ENCODE data around the gene EXTL1.

Gene EXTL1

GRCh38 chr1:26044414-26044813 is 22.8 kb downstream of the EXTL1 start:
- DNase-seq (ENCODE audit: low read depth), result no peak

GRCh38 chr1:26044971-26045721 is 23.6 kb downstream of the EXTL1 start:
- DNase-seq (ENCODE audit: low read depth), result no peak

GRCh38 chr1:26045722-26046245 is 24.2 kb downstream of the EXTL1 start, which contains the start of gene SLC30A2:
TSS of gene SLC30A2 (minus strand) at chr1:26046118. CDS start at chr1:26045896, 222 bp downstream.
- no peak for DNase-seq (ENCODE audit: low read depth)

GRCh38 chr1:26046246-26047095 is 24.9 kb downstream of the EXTL1 start:
- no peak for DNase-seq (ENCODE audit: low read depth)

GRCh38 chr1:26047278-26047874 is 25.8 kb downstream of the EXTL1 start:
- no peak for DNase-seq (ENCODE audit: low read depth)

- DNase-seq (ENCODE audit: low read depth), result peak; percentile 19
Observed at GRCh38 chr1:26049531-26050247, 28.1 kb downstream of the EXTL1 start.

GRCh38 chr1:26050248-26050640 is 28.7 kb downstream of the EXTL1 start:
- DNase-seq (ENCODE audit: low read depth), result no peak

- no peak for DNase-seq (ENCODE audit: low read depth)
Observed at GRCh38 chr1:26053718-26054560, 32.4 kb downstream of the EXTL1 start.

GRCh38 chr1:26055041-26055440 is 33.5 kb downstream of the EXTL1 start:
- DNase-seq (ENCODE audit: low read depth), result no peak

- no peak for DNase-seq (ENCODE audit: low read depth)
Observed at GRCh38 chr1:26057189-26057588, 35.6 kb downstream of the EXTL1 start.

GRCh38 chr1:26058052-26058595 is 36.5 kb downstream of the EXTL1 start:
- DNase-seq (ENCODE audit: low read depth), result no peak

- no peak for DNase-seq (ENCODE audit: low read depth)
Observed at GRCh38 chr1:26059906-26060305, 38.3 kb downstream of the EXTL1 start.

- no peak for DNase-seq (ENCODE audit: low read depth)
Observed at GRCh38 chr1:26060832-26061574, 39.4 kb downstream of the EXTL1 start.

- DNase-seq (ENCODE audit: low read depth), result peak; percentile 14
Observed at GRCh38 chr1:26064553-26064952, 43.0 kb downstream of the EXTL1 start.

GRCh38 chr1:26066160-26066559 is 44.6 kb downstream of the EXTL1 start:
- DNase-seq (ENCODE audit: low read depth), result no peak

GRCh38 chr1:26066857-26067256 is 45.3 kb downstream of the EXTL1 start:
- DNase-seq (ENCODE audit: low read depth), result no peak

- peak; percentile 15 for DNase-seq (ENCODE audit: low read depth)
Observed at GRCh38 chr1:26067432-26067911, 45.9 kb downstream of the EXTL1 start, which contains the start of gene TRIM63. TSS of gene TRIM63 (minus strand) at chr1:26067630. CDS start at chr1:26067494, 136 bp downstream.

GRCh38 chr1:26069941-26070295 is 48.3 kb downstream of the EXTL1 start:
- DNase-seq (ENCODE audit: low read depth), result no peak

GRCh38 chr1:26070296-26070962 is 48.9 kb downstream of the EXTL1 start:
- DNase-seq (ENCODE audit: low read depth), result peak; percentile 6

Data from ELR (cell line).